Liver (tissue), 9 donors: ENCODE measurements around the gene TRA2A. TPM values are rescaled to one million over a fixed set of nuclear protein-coding genes. Genes with fewer than 3 reads are reported as not detected.

Source experiments
- DNase-seq: peaks from one replicate; pipeline ENCODE4 v3.0.0-alpha.2; 2017; ENCODE audit warnings: low spot score
- H3K27ac ChIP-seq, 2 donors: one replicate each; pipeline ENCODE4 v1.7.0; 2013; ENCODE audit warnings: inconsistent platforms in 2 of 2, low read length in 2 of 2, control low read depth in 1 of 2, low read depth in 1 of 2, mild to moderate bottlenecking in 1 of 2
- H3K27me3 ChIP-seq, 4 donors: one replicate each; pipeline versions ENCODE4 v1.6.1 to v1.7.0; 2013; ENCODE audit warnings: low read length in 3 of 4, inconsistent platforms in 1 of 4, mild to moderate bottlenecking in 1 of 4, moderate library complexity in 1 of 4; ENCODE audit not compliant: control insufficient read depth in 4 of 4, insufficient read depth in 4 of 4
- H3K36me3 ChIP-seq, 4 donors: one replicate each; pipeline versions ENCODE4 v1.6.1 to v1.7.0; 2013; ENCODE audit warnings: low read length in 3 of 4, mild to moderate bottlenecking in 3 of 4, low read depth in 1 of 4, moderate library complexity in 1 of 4; ENCODE audit not compliant: control insufficient read depth in 4 of 4, insufficient read depth in 3 of 4
- H3K4me1 ChIP-seq, 4 donors: one replicate each; pipeline versions ENCODE4 v1.6.1 to v1.7.0; 2013; ENCODE audit warnings: low read length in 3 of 4, mild to moderate bottlenecking in 3 of 4, moderate library complexity in 1 of 4; ENCODE audit not compliant: control insufficient read depth in 4 of 4, insufficient read depth in 4 of 4
- H3K4me3 ChIP-seq, 3 donors: one replicate each; pipeline versions ENCODE4 v1.6.1 to v1.7.0; 2013; ENCODE audit warnings: low read length in 3 of 3, control low read depth in 1 of 3, low read depth in 1 of 3, mild to moderate bottlenecking in 1 of 3
- H3K9ac ChIP-seq, 2 donors: one replicate each; pipeline ENCODE4 v1.7.0; 2013; ENCODE audit warnings: low read length in 2 of 2, mild to moderate bottlenecking in 2 of 2, moderate library complexity in 2 of 2, control low read depth in 1 of 2, low read depth in 1 of 2
- H3K9me3 ChIP-seq, 4 donors: one replicate each; pipeline versions ENCODE4 v1.6.1 to v1.7.0; 2013; ENCODE audit warnings: low read length in 3 of 4; ENCODE audit not compliant: control insufficient read depth in 4 of 4
- ATF3 ChIP-seq: IDR thresholded peaks from 2 replicates; pipeline ENCODE4 v1.6.1; 2016; ENCODE audit warnings: antibody characterized with exemption
- CTCF ChIP-seq: fragments of 150-350 bp; IDR thresholded peaks from 2 replicates; pipeline ENCODE4 v1.5.1; 2017; ENCODE audit warnings: improper control_type of control experiment, low read depth, low read length; ENCODE audit not compliant: missing input control
- EGR1 ChIP-seq, 2 donors: IDR thresholded peaks; 2 replicates each; pipeline ENCODE4 v1.6.1; 2016 to 2018; ENCODE audit warnings: antibody characterized with exemption in 2 of 2, low read depth in 2 of 2
- FOXA1 ChIP-seq: IDR thresholded peaks from 2 replicates; pipeline ENCODE4 v1.6.1; 2016; ENCODE audit warnings: antibody characterized with exemption
- FOXA2 ChIP-seq: IDR thresholded peaks from 2 replicates; pipeline ENCODE4 v1.6.1; 2016; ENCODE audit warnings: antibody characterized with exemption
- GABPA ChIP-seq, 2 donors: IDR thresholded peaks in 1 of 2; conservative IDR thresholded peaks in 1 of 2; 2 replicates each; pipeline ENCODE4 v1.6.1; 2016; ENCODE audit warnings: antibody characterized with exemption in 2 of 2, mild to moderate bottlenecking in 1 of 2, moderate library complexity in 1 of 2
- HNF4A ChIP-seq, 2 donors: conservative IDR thresholded peaks; 2 replicates each; pipeline ENCODE4 v1.6.1; 2016; ENCODE audit warnings: antibody characterized with exemption in 2 of 2, mild to moderate bottlenecking in 2 of 2
- HNF4G ChIP-seq: IDR thresholded peaks from 2 replicates; pipeline ENCODE4 v1.6.1; 2016; ENCODE audit warnings: antibody characterized with exemption
- JUND ChIP-seq, 2 donors: IDR thresholded peaks; 2 replicates each; pipeline ENCODE4 v1.6.1; 2016; ENCODE audit warnings: antibody characterized with exemption in 2 of 2
- NR2F2 ChIP-seq: IDR thresholded peaks from 2 replicates; pipeline ENCODE4 v1.6.1; 2016; ENCODE audit warnings: antibody characterized with exemption
- RAD21 ChIP-seq, 2 donors: IDR thresholded peaks; 2 replicates each; pipeline ENCODE4 v1.6.1; 2016; ENCODE audit warnings: antibody characterized with exemption in 2 of 2, mild to moderate bottlenecking in 2 of 2
- RXRA ChIP-seq, 2 donors: IDR thresholded peaks; 2 replicates each; pipeline ENCODE4 v1.6.1; 2017 to 2018; ENCODE audit warnings: antibody characterized with exemption in 2 of 2, mild to moderate bottlenecking in 1 of 2
- SP1 ChIP-seq: IDR thresholded peaks from 2 replicates; pipeline ENCODE4 v1.6.1; 2018; ENCODE audit warnings: antibody characterized with exemption, mild to moderate bottlenecking
- TAF1 ChIP-seq: conservative IDR thresholded peaks from 2 replicates; pipeline ENCODE4 v1.6.1; 2016; ENCODE audit warnings: antibody characterized with exemption, mild to moderate bottlenecking
- YY1 ChIP-seq: IDR thresholded peaks from 2 replicates; pipeline ENCODE4 v1.6.1; 2016; ENCODE audit warnings: antibody characterized with exemption, mild to moderate bottlenecking
- WGBS: extraction: QIAGEN DNeasy Blood & Tissue Kit; methylation state at CpG from one replicate; pipeline ENCODE4 v1.1.7; 2013; 5-methylcytosine and 5-hydroxymethylcytosine counted together
- polyA plus RNA-seq, 2 donors: library from polyadenylated mRNA; stranded (reverse) in 1 of 2; unstranded in 1 of 2; fragments of 200-250 nt in 1 of 2; fragments of >200 nt in 1 of 2; fragmentation: Nextera tagmentation in 1 of 2; extraction: Ambion mirVana in 1 of 2; gene quantifications; one replicate each; pipeline versions ENCODE4 v1.2.1 to v1.2.3, GENCODE V29; 2013 to 2015
- total RNA-seq, 2 donors: library from RNA; depleted of rRNA; stranded (reverse); fragments of >200 nt; gene quantifications; one replicate each; pipeline ENCODE4 v1.2.3, GENCODE V29; 2014
- TF ChIP-seq, protein P1 (sequence below): IDR thresholded peaks from 2 replicates; pipeline ENCODE4 v1.6.1; 2016; ENCODE audit warnings: antibody characterized with exemption, mild to moderate bottlenecking
- donor health status: healthy.
- donor health status: healthy.
- donor health status: healthy.
- donor health status: healthy.
- donor health status: healthy.

Gene TRA2A
- total and polyA plus RNA-seq, 4 donors, result 13.7 to 25.9 (median 21.7) TPM

GRCh38 chr7:23469150-23469960, 62.4 kb downstream of the TRA2A start:
- Histone ChIP-seq H3K4me1 (peaks cover 17 to 36% (median 30%) of the 10 kb centered on the region in 4 donors), H3K27ac (no peak overlapping the region), H3K4me3 (peak overlapping the region in 1 of 3 donors; percentile 44), H3K9me3 (peaks cover 0 to under 1% (median 0%) of the 10 kb centered on the region in 4 donors), H3K27me3 (peaks cover 11 to 40% (median 26%) of the 10 kb centered on the region in 4 donors), H3K9ac (no peak overlapping the region), H3K36me3 (no peaks in the 10 kb centered on the region)
- WGBS, result 3% methylated on average over 91 of the region's 91 CpGs
- TF ChIP-seq EGR1 (IDR thresholded peaks at IDR 0.05; ENCODE audit: low read depth in 2 of 2), result no peak
- no peak for TF ChIP-seq HNF4A (conservative IDR thresholded peaks at IDR 0.05)
- no peak for TF ChIP-seq RAD21 (IDR thresholded peaks at IDR 0.05)
- TF ChIP-seq ATF3, result no peak
- no peak for TF ChIP-seq HNF4G
- no peak for TF ChIP-seq NR2F2
- TF ChIP-seq FOXA1, result no peak
- TF ChIP-seq SP1, result no peak
- TF ChIP-seq, protein P1, sequence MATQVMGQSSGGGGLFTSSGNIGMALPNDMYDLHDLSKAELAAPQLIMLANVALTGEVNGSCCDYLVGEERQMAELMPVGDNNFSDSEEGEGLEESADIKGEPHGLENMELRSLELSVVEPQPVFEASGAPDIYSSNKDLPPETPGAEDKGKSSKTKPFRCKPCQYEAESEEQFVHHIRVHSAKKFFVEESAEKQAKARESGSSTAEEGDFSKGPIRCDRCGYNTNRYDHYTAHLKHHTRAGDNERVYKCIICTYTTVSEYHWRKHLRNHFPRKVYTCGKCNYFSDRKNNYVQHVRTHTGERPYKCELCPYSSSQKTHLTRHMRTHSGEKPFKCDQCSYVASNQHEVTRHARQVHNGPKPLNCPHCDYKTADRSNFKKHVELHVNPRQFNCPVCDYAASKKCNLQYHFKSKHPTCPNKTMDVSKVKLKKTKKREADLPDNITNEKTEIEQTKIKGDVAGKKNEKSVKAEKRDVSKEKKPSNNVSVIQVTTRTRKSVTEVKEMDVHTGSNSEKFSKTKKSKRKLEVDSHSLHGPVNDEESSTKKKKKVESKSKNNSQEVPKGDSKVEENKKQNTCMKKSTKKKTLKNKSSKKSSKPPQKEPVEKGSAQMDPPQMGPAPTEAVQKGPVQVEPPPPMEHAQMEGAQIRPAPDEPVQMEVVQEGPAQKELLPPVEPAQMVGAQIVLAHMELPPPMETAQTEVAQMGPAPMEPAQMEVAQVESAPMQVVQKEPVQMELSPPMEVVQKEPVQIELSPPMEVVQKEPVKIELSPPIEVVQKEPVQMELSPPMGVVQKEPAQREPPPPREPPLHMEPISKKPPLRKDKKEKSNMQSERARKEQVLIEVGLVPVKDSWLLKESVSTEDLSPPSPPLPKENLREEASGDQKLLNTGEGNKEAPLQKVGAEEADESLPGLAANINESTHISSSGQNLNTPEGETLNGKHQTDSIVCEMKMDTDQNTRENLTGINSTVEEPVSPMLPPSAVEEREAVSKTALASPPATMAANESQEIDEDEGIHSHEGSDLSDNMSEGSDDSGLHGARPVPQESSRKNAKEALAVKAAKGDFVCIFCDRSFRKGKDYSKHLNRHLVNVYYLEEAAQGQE, result no peak
- no peak for TF ChIP-seq TAF1
- TF ChIP-seq FOXA2, result no peak
- TF ChIP-seq CTCF, result no peak
- peak; percentile 76 for DNase-seq

DNA sequence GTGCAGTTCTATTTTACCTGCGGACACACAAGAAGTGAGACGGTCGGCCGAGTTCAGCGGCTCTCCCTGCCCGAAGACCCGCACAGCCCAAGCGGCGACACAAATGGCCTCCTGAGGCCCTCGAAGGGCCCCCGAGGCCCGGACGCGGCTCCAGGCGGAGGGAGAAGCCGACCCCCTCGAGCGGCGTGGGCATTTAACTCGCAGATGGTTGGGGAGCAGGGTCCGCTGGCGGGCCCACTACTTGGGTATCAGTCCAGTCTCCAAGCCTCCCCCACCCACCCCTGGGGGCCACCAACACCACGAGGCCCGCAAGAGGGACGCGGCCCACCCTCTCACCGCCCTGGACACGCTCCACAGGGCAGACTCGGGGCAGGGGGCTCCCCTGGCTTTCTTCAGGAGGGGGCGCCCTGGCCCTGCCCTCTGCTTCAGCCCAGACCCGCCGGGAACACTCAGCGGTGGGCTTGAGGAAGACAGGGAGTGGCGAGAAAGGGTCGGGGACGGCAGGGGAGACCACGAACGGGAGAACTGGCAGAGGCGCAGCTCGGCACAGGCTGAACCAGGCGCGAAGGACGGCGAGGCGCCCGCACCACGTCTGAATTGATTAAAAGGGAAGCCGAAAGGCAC, 63.1 kb downstream of the TRA2A start:
- WGBS, result 6% methylated on average over 48 of the region's 48 CpGs
- H3K4me1 ChIP-seq, result peaks cover 15 to 29% (median 24%) of the 10 kb centered on the region in 4 donors
- DNase-seq, result peak; percentile 56
- no peak for TF ChIP-seq JUND (IDR thresholded peaks at IDR 0.05)
- no peak for TF ChIP-seq FOXA2
- TF ChIP-seq EGR1 (IDR thresholded peaks at IDR 0.05; ENCODE audit: low read depth in 2 of 2), result no peak
- TF ChIP-seq RXRA (IDR thresholded peaks at IDR 0.05), result no peak
- no peak for TF ChIP-seq NR2F2
- no peak for TF ChIP-seq ATF3
- TF ChIP-seq TAF1, result no peak
- no peak for TF ChIP-seq YY1
- TF ChIP-seq RAD21 (IDR thresholded peaks at IDR 0.05), result no peak
- TF ChIP-seq, protein P1, result no peak
- TF ChIP-seq GABPA (IDR thresholded peaks at IDR 0.05 in 1 of 2, conservative IDR thresholded peaks at IDR 0.05 in 1 of 2), result no peak
- TF ChIP-seq HNF4G, result no peak
- no peak for TF ChIP-seq HNF4A (conservative IDR thresholded peaks at IDR 0.05)
- no peak for TF ChIP-seq CTCF

More for the DNA sequence above, 63.1 kb downstream of the TRA2A start:
- H3K27me3 ChIP-seq, result peaks cover 10 to 38% (median 24%) of the 10 kb centered on the region in 4 donors
- no peaks in the 10 kb centered on the region for H3K36me3 ChIP-seq
- H3K4me3 ChIP-seq, result peak overlapping the region in 1 of 3 donors; percentile 44
- no peak overlapping the region for H3K27ac ChIP-seq
- no peak overlapping the region for H3K9ac ChIP-seq
- no peaks in the 10 kb centered on the region for H3K9me3 ChIP-seq
